Measurements from ENCODE around the gene RRP36. TPM values are rescaled to one million over a fixed set of nuclear protein-coding genes. Genes with fewer than 3 reads are reported as not detected.

RRP36 gene
- total RNA-seq, 1 experiment from 2014 or later, result 133 TPM

GRCh38 chr6:43024436-43024835 is 3.0 kb downstream of the RRP36 start:
- Histone ChIP-seq H3K9me2 (replicated peaks; ENCODE audit: low read length) (no peaks in the 10 kb centered on the region), H3K27ac (ENCODE audit: low read length) (no peak overlapping the region), H3K4me2 (ENCODE audit: low read length) (no peak overlapping the region), H3K27me3 (ENCODE audit: low read length) (no peaks in the 10 kb centered on the region), H4K20me1 (ENCODE audit: low read length) (no peaks in the 10 kb centered on the region), H3K9me3 (ENCODE audit: low read length) (no peaks in the 10 kb centered on the region), H3K9ac (ENCODE audit: low read length) (no peak overlapping the region), H3K4me3 (ENCODE audit: low read length) (no peak overlapping the region), H3K79me2 (ENCODE audit: low read length) (peaks cover 35% of the 10 kb centered on the region), H3F3A (ENCODE audit: low read length, unreplicated experiment) (no peaks in the 10 kb centered on the region), H3K4me1 (ENCODE audit: insufficient read depth, low read length) (peaks cover 13% of the 10 kb centered on the region), H3K36me3 (ENCODE audit: low read depth, low read length) (peaks cover 43% of the 10 kb centered on the region), H2AFZ (ENCODE audit: low read length) (no peak overlapping the region)
- TF ChIP-seq, protein P1, sequence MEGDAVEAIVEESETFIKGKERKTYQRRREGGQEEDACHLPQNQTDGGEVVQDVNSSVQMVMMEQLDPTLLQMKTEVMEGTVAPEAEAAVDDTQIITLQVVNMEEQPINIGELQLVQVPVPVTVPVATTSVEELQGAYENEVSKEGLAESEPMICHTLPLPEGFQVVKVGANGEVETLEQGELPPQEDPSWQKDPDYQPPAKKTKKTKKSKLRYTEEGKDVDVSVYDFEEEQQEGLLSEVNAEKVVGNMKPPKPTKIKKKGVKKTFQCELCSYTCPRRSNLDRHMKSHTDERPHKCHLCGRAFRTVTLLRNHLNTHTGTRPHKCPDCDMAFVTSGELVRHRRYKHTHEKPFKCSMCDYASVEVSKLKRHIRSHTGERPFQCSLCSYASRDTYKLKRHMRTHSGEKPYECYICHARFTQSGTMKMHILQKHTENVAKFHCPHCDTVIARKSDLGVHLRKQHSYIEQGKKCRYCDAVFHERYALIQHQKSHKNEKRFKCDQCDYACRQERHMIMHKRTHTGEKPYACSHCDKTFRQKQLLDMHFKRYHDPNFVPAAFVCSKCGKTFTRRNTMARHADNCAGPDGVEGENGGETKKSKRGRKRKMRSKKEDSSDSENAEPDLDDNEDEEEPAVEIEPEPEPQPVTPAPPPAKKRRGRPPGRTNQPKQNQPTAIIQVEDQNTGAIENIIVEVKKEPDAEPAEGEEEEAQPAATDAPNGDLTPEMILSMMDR (conservative IDR thresholded peaks at IDR 0.05; ENCODE audit: low read depth, low read length), result no peak
- TF ChIP-seq EZH2phosphoT487 (IDR thresholded peaks at IDR 0.05; ENCODE audit: borderline replicate concordance, low read length) (no peak), EZH2 (IDR thresholded peaks at IDR 0.05; ENCODE audit: low read length, unreplicated experiment) (no peak)
- POLR2A ChIA-PET (ENCODE audit: unreplicated experiment), result no interaction called here
- no peak for ATAC-seq
- BruUV-seq (replicated peaks), result no TSS peak
- no peak for DNase-seq
- CTCF ChIA-PET, result no interaction called here
- intact Hi-C loops (cut with micrococcal nuclease), result no loop called here

DNA sequence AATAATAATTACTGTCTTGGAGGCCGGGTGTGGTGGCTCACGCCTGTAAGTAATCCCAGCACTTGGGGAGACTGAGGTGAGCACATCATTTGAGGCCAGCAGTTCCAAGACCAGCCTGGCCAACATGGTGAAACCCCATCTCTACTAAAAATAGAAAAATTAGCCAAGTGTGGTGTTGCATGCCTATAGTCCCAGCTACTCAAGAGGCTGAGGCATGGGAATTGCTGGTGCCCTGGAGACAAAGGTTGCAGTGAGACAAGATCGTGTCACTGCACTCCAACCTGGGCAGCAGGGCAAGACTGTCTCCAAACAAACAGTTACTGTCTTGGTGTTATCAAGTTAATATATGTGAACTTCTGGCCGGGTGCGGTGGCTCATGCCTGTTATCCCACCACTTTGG is 4.9 kb downstream of the RRP36 start:
- H3K4me3 ChIP-seq (ENCODE audit: low read length), result no peak overlapping the region
- no TSS peak for BruUV-seq (replicated peaks)

GRCh38 chr6:43029120-43029519 is 7.7 kb downstream of the RRP36 start:
- Histone ChIP-seq H3F3A (ENCODE audit: low read length, unreplicated experiment) (no peaks in the 10 kb centered on the region), H3K79me2 (ENCODE audit: low read length) (peaks cover 9% of the 10 kb centered on the region), H3K9me2 (replicated peaks; ENCODE audit: low read length) (no peaks in the 10 kb centered on the region), H3K36me3 (ENCODE audit: low read depth, low read length) (peaks cover 49% of the 10 kb centered on the region), H3K9ac (ENCODE audit: low read length) (no peak overlapping the region), H4K20me1 (ENCODE audit: low read length) (no peaks in the 10 kb centered on the region), H3K4me2 (ENCODE audit: low read length) (no peak overlapping the region), H3K4me3 (ENCODE audit: low read length) (no peak overlapping the region), H3K27ac (ENCODE audit: low read length) (no peak overlapping the region), H3K27me3 (ENCODE audit: low read length) (no peaks in the 10 kb centered on the region), H3K4me1 (ENCODE audit: insufficient read depth, low read length) (no peaks in the 10 kb centered on the region), H2AFZ (ENCODE audit: low read length) (no peak overlapping the region), H3K9me3 (ENCODE audit: low read length) (no peaks in the 10 kb centered on the region)
- DNase-seq (no peak), ATAC-seq (no peak)
- POLR2A ChIA-PET (ENCODE audit: unreplicated experiment), result no interaction called here
- TF ChIP-seq EZH2 (IDR thresholded peaks at IDR 0.05; ENCODE audit: low read length, unreplicated experiment), result no peak
- TF ChIP-seq, protein P1 (conservative IDR thresholded peaks at IDR 0.05; ENCODE audit: low read depth, low read length), result no peak
- intact Hi-C loops (cut with micrococcal nuclease), result no loop called here
- BruUV-seq (replicated peaks), result no TSS peak
- CTCF ChIA-PET, result no interaction called here

More for the DNA sequence above, 4.9 kb downstream of the RRP36 start:
- intact Hi-C loops (cut with micrococcal nuclease), result no loop called here
- Histone ChIP-seq H3K9me2 (replicated peaks; ENCODE audit: low read length) (no peaks in the 10 kb centered on the region), H3K79me2 (ENCODE audit: low read length) (peaks cover 35% of the 10 kb centered on the region), H3K27me3 (ENCODE audit: low read length) (no peaks in the 10 kb centered on the region), H3F3A (ENCODE audit: low read length, unreplicated experiment) (no peaks in the 10 kb centered on the region), H3K27ac (ENCODE audit: low read length) (no peak overlapping the region), H3K9me3 (ENCODE audit: low read length) (no peaks in the 10 kb centered on the region), H3K4me2 (ENCODE audit: low read length) (no peak overlapping the region), H4K20me1 (ENCODE audit: low read length) (no peaks in the 10 kb centered on the region), H3K4me1 (ENCODE audit: insufficient read depth, low read length) (peaks cover 5% of the 10 kb centered on the region; the same call in 1 of the 2 replicates), H3K9ac (ENCODE audit: low read length) (no peak overlapping the region), H3K36me3 (ENCODE audit: low read depth, low read length) (peaks cover 47% of the 10 kb centered on the region), H2AFZ (ENCODE audit: low read length) (no peak overlapping the region)
- no peak for ATAC-seq
- CTCF ChIA-PET, result no interaction called here
- POLR2A ChIA-PET (ENCODE audit: unreplicated experiment), result no interaction called here
- no peak for DNase-seq
- TF ChIP-seq EZH2phosphoT487 (IDR thresholded peaks at IDR 0.05; ENCODE audit: borderline replicate concordance, low read length), result no peak
- TF ChIP-seq EZH2 (IDR thresholded peaks at IDR 0.05; ENCODE audit: low read length, unreplicated experiment), result no peak
- TF ChIP-seq, protein P1 (conservative IDR thresholded peaks at IDR 0.05; ENCODE audit: low read depth, low read length), result no peak
